ENCODE results near the gene CHFR.
"Not testable (repeated sequence)": the region's sequence is repeated elsewhere in the genome, so short reads cannot be mapped to it uniquely, and the experiment has no call there.

CHFR gene

GRCh38 chr12:132838410-132839080, 48.9 kb downstream of the CHFR start:
- no peak for DNase-seq

GRCh38 chr12:132837693-132838409, 49.6 kb downstream of the CHFR start:
- no peak for DNase-seq

DNA sequence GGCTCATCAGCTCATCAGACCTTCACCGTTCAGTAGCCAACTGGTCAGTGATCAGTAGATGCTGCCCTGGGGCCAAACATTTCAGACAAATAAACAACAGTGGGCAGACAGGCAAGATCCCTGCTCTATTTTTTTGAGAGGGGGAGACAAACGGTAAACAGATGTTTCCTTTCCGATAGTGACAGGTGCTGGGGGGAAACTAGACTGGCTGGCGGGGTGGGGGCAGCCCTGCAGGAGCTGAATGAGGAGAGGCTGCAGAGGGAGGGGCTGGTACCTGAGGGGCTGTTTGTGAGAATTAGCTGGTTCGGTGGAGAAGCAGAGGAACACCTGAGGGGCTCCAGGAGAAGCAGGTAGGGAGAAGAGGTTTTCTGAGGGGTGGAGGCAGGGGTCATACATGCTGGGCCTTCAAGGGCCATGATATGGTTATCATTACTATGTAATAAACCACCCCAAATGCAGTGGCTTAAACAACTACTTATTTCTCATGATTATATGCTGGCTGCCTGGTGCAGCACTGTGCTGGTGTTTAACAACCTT, 50.5 kb downstream of the CHFR start:
- DNase-seq, result peak in 1 of 2 experiments; percentile 7

GRCh38 chr12:132836230-132836629, 51.2 kb downstream of the CHFR start:
- not testable (repeated sequence) for DNase-seq

DNA sequence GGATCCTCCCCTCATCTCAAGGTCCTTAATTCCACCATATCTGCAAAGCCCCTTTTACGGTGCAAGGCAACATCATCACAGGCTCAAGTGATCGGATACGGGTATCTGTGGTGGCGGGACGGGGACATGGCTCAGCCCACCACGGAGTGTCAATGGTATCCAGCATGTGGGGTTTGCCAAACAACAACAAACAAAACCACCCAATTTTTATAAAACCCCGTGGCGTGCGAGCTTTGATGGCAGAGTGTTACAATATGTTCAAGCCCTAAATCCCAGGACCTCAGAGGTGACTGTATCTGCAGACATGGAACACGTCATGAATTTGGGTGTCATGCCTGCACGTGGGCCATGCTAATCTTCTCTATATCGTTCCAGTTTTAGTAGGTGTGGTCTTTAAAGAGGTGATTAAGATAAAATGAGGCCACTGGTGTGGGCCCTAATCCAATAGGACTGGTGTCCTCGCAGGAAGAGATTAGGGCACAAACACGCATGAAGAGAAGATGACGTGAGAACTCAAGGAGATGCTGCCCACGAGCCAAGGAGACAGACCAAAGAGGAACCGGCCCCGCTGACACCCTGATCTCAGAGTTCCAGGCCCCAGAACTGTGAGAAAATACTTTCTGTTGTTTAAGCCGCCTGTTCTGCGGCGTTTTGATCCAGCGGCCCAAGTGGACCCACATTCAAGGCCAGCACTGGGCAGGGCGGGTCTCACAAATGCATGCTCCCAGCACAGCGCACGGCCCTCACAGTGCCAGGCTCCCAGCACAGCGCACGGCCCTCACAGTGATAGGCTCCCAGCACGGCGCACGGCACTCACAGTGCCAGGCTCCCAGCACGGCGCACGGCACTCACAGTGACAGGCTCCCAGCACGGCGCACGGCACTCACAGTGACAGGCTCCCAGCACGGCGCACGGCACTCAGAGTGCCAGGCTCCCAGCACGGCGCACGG, 52.1 kb downstream of the CHFR start:
- DNase-seq, result no peak

DNA sequence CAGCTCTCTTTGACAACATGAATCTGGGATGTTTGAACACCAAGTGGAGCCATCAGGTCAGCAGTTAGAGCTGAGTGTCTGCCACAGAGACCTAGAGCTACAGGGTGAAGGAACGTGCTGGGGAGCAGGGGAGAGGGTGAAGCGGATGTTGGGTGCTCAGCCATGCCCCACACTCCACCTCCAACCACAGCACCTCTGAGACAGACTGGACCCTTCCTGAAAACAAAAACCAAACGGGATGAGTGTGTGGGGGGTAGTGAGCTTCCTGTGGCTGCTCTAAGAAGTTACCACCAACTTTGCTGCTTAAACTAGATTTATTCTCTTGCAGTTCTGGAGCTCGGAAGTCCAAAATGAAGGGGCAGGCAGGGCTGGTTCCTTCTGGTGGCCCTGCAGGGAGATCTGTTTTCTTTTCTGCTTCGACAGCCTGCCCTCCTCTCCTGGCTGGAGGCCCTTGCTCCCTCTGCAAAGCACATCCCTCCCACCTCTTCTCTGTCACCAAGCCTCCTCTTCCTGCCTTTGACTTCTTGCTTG, 53.2 kb downstream of the CHFR start:
- no peak for DNase-seq

DNA sequence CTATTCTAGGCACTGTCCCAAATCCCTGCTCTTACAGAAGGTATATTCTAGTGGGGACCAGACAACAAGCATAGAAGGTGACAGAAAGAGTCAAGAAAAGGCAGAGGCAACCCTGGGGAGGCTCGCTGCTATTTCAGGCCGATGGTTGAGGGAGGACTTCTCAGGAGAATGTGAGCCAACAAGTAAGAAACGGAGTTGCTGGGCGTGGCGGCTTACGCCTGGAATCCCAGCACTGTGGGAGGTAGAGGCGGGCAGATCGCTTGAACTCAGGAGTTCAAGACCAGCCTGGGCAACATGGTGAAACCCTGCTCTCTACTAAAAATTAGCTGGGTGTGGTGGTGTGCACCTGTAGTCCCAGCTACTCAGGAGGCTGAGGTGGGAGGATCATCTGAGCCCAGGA, 54.1 kb downstream of the CHFR start:
- DNase-seq, result no peak

DNA sequence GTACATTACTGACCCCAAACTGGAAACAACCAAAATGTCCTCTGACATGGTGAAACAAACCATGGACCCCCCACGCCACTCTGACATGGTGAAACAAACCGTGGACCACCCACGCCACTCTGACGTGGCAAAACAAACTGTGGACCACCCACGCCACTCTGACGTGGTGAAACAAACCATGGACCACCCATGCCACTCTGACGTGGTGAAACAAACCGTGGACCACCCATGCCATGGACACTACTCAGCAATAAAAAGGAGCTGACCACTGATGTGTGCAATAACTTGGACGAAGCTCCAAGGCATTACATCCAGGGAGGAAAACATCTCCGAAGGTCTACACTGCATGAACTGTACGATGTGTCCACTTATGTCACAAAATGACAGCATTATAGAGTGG, 55.6 kb downstream of the CHFR start:
- DNase-seq, result no peak

- peak; percentile 70 to 88 for DNase-seq
Observed at GRCh38 chr12:132828706-132829534, 58.5 kb downstream of the CHFR start, which contains the start of gene GOLGA3. GOLGA3 (minus strand) TSS chr12:132828869; CDS start chr12:132822128, 6,741 bp downstream.

DNA sequence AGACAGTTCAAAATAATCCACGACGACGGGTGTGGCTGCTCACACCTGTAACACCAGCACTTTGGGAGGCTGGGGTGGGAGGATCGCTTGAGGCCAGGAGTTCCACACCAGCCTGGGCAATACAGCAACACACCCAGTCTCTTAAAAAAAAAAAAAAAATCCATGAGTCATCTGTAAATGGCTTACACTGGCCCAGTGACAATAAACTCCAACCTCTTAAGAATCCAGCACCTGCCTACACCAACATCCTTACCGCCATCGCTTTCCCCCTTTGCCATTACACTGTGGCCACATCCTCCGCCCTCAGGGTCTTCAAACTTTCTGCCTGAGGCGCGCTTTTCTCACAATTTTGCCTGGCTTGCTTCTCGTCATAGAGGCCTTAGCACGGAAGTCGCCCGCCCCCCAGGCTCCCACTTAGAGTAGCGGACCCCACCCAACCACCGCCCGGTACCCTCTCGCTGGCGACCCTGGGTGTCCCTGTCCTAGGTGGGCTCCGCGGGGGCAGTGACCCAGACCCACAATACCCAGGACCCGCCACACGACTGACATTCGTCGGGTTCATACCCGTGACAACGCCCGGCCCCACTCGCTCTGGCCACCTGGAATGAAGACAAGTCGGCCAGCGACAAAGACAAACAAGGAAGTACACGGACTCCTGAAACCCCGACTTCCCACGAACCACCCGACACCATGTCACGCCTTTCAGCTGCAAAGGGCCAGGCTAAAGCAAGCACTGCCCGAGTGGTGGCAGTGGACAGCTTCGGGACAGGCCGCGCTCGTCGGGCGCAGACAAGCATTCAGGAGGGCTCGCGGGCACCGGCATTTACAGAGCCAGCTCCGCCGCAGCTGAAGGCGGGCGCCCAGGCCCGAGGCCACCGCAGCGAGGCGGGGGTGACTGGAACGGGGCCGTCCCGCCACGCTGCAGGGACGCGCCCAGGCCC, 59.4 kb downstream of the CHFR start:
- DNase-seq, result no peak

DNA sequence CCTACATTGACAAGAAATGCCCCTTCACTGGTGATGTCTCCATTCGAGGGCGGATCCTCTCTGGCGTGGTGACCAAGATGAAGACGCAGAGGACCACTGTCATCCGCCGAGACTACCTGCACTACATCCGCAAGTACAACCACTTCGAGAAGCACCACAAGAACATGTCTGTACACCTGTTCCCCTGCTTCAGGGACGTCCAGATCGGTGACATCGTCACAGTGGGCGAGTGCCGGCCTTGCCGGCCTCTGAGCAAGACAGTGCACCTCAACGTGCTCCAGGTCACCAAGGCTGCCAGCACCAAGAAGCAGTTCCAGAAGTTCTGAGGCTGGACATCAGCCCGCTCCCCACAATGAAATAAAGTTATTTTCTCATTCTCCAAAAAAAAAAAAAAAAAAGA, 61.5 kb downstream of the CHFR start:
- no peak for DNase-seq

- DNase-seq, result no peak
Observed at GRCh38 chr12:132825089-132825488, 62.3 kb downstream of the CHFR start.

GRCh38 chr12:132824053-132824452, 63.4 kb downstream of the CHFR start:
- DNase-seq, result no peak

- no peak for DNase-seq
Observed at GRCh38 chr12:132818562-132818961, 68.8 kb downstream of the CHFR start.

GRCh38 chr12:132814232-132814631, 73.2 kb downstream of the CHFR start:
- DNase-seq, result no peak

DNA sequence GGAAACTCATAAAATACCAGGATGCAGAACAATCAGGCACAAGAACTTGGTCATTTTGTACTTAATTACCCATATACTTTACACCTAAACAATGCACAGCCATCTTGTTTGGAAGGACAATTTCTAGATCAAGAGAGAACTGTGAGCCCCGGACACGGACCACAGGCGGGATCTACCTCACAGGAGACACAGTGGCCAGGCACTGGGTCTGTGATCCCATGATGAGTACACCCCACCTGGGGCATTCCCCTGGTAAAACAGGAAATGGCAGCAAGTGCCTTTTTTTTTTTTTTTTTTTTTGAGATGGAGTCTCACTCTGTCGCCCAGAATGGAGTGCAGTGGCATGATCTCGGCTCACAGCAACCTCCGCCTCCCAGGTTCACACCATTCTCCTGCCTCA, 74.0 kb downstream of the CHFR start:
- DNase-seq, result no peak

- no peak for DNase-seq
Observed at GRCh38 chr12:132812631-132813305, 74.6 kb downstream of the CHFR start.

DNA sequence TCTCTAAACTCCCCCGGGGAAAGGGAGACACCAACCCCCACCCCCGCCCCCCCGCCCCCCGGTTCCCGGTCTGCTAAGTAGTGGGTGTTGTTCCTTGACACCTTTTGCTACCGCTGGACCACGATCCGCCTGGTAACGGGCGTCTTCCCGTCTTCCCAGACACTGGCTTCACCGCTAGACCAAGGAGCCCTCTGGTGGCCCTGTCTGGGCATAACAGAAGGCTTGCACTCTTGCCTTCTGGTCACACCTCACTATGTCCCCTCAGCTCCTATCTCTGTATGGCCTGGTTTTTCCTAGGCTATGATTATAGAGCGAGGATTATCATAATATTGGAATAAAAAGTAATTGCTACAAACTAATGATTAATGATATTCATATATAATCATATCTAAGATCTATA, 78.0 kb downstream of the CHFR start:
- DNase-seq, result peak in 1 of 2 experiments; percentile 13

- DNase-seq, result no peak
Observed at GRCh38 chr12:132807295-132808092, 79.9 kb downstream of the CHFR start.
